Loucy (cell line): ENCODE measurements around the gene UVSSA.

Experiments
- H2AFZ ChIP-seq: fragments of 200-600 bp; sonication (generic); 2 replicates; pipeline ENCODE4 v1.6.0; 2016; ENCODE audit warnings: antibody characterized with exemption, mild to moderate bottlenecking, low read length, moderate library complexity
- H3F3A ChIP-seq: fragments of 200-600 bp; 2 replicates; pipeline ENCODE4 v1.6.0; 2016; ENCODE audit warnings: antibody characterized with exemption, low read depth, mild to moderate bottlenecking
- H3K27me3 ChIP-seq: fragments of 200-600 bp; sonication (generic); 2 replicates; pipeline ENCODE4 v1.6.1; 2014; ENCODE audit warnings: low read length, mild to moderate bottlenecking; ENCODE audit not compliant: insufficient read depth, poor library complexity, severe bottlenecking
- H3K36me3 ChIP-seq: fragments of 200-600 bp; sonication (generic); 2 replicates; pipeline ENCODE4 v1.6.1; 2016; ENCODE audit warnings: low read length; ENCODE audit not compliant: insufficient read depth
- H3K4me1 ChIP-seq: fragments of 200-600 bp; sonication (generic); 2 replicates; pipeline ENCODE4 v1.5.1; 2014; ENCODE audit warnings: low read length, mild to moderate bottlenecking; ENCODE audit not compliant: insufficient read depth, poor library complexity, severe bottlenecking
- H3K4me2 ChIP-seq: fragments of 200-600 bp; sonication (generic); 2 replicates; pipeline ENCODE4 v1.6.0; 2014; ENCODE audit warnings: antibody characterized with exemption, low read length, low read depth, mild to moderate bottlenecking; ENCODE audit not compliant: poor library complexity, severe bottlenecking
- H3K4me3 ChIP-seq: fragments of 200-600 bp; sonication (generic); 2 replicates; pipeline ENCODE4 v1.5.1; 2014; ENCODE audit warnings: low read length, mild to moderate bottlenecking, mixed read lengths; ENCODE audit not compliant: poor library complexity, severe bottlenecking
- H3K79me2 ChIP-seq: fragments of 200-600 bp; sonication (generic); 2 replicates; pipeline ENCODE4 v1.6.1; 2014; ENCODE audit warnings: low read length; ENCODE audit not compliant: insufficient read depth
- H3K9ac ChIP-seq: fragments of 200-600 bp; sonication (generic); 2 replicates; pipeline ENCODE4 v1.6.0; 2014; ENCODE audit warnings: mild to moderate bottlenecking, low read depth, low read length, moderate library complexity; ENCODE audit not compliant: poor library complexity, severe bottlenecking
- H3K9me2 ChIP-seq: fragments of 200-600 bp; sonication (generic); replicated peaks from 2 replicates; pipeline ENCODE4 v1.6.1; 2016; ENCODE audit warnings: low read depth, low read length, mixed read lengths
- H3K9me3 ChIP-seq: fragments of 200-600 bp; sonication (generic); 2 replicates; pipeline ENCODE4 v1.6.1; 2014; ENCODE audit warnings: mild to moderate bottlenecking, antibody characterized with exemption, low read length, low read depth; ENCODE audit not compliant: insufficient read depth
- H4K20me1 ChIP-seq: fragments of 200-600 bp; sonication (generic); 2 replicates; pipeline ENCODE4 v1.6.0; 2014; ENCODE audit warnings: antibody characterized with exemption, low read length, mild to moderate bottlenecking; ENCODE audit not compliant: insufficient read depth, poor library complexity, severe bottlenecking
- CTCF ChIP-seq: fragments of 200-600 bp; sonication (generic); conservative IDR thresholded peaks from 2 replicates; pipeline ENCODE4 v1.5.1; 2014; ENCODE audit warnings: mild to moderate bottlenecking, antibody characterized with exemption, low read length
- EZH2phosphoT487 ChIP-seq: fragments of 200-600 bp; IDR thresholded peaks from 2 replicates; pipeline ENCODE4 v1.6.1; 2018; ENCODE audit warnings: antibody characterized with exemption, mild to moderate bottlenecking, moderate library complexity, borderline replicate concordance

Gene UVSSA

GRCh38 chr4:1325176-1325480 is 21.9 kb upstream of the UVSSA start:
- peaks cover 51% of the 10 kb centered on the region; the same call in 1 of the 2 replicates for H3K36me3 ChIP-seq
- H3K4me3 ChIP-seq: no peak overlapping the region
- no peaks in the 10 kb centered on the region for H3K79me2 ChIP-seq
- H3F3A ChIP-seq: no peaks in the 10 kb centered on the region
- no peak overlapping the region for H3K9ac ChIP-seq
- H3K9me2 ChIP-seq: no peaks in the 10 kb centered on the region
- TF ChIP-seq EZH2phosphoT487: no peak
- TF ChIP-seq CTCF: no peak
- no peak overlapping the region for H3K4me2 ChIP-seq
- no peak overlapping the region for H2AFZ ChIP-seq
- H3K4me1 ChIP-seq: no peaks in the 10 kb centered on the region
- no peaks in the 10 kb centered on the region for H4K20me1 ChIP-seq
- no peaks in the 10 kb centered on the region for H3K9me3 ChIP-seq
- H3K27me3 ChIP-seq: no peaks in the 10 kb centered on the region

- H3K4me3 ChIP-seq: no peak overlapping the region
- no peaks in the 10 kb centered on the region for H3K27me3 ChIP-seq
- H3K9me2 ChIP-seq: no peaks in the 10 kb centered on the region
- H3K79me2 ChIP-seq: no peaks in the 10 kb centered on the region
- H3K36me3 ChIP-seq: peaks cover 51% of the 10 kb centered on the region; the same call in 1 of the 2 replicates
- H3K4me2 ChIP-seq: no peak overlapping the region
- H3F3A ChIP-seq: no peaks in the 10 kb centered on the region
- no peaks in the 10 kb centered on the region for H3K4me1 ChIP-seq
- H3K9ac ChIP-seq: no peak overlapping the region
- no peak overlapping the region for H2AFZ ChIP-seq
- TF ChIP-seq EZH2phosphoT487: no peak
- no peak for TF ChIP-seq CTCF
- H3K9me3 ChIP-seq: no peaks in the 10 kb centered on the region
- H4K20me1 ChIP-seq: no peaks in the 10 kb centered on the region
These were observed 21.1 kb upstream of the UVSSA start for GRCh38 chr4:1325681-1326635.

- TF ChIP-seq EZH2phosphoT487 (no peak), CTCF (no peak)
- Histone ChIP-seq H2AFZ (no peak overlapping the region), H3K9me2 (no peaks in the 10 kb centered on the region), H3K36me3 (peaks cover 56% of the 10 kb centered on the region; the same call in 1 of the 2 replicates), H3K4me2 (no peak overlapping the region), H3K27me3 (no peaks in the 10 kb centered on the region), H3F3A (no peaks in the 10 kb centered on the region), H3K79me2 (no peaks in the 10 kb centered on the region), H3K9ac (no peak overlapping the region), H3K4me1 (no peaks in the 10 kb centered on the region), H4K20me1 (no peaks in the 10 kb centered on the region), H3K4me3 (no peak overlapping the region), H3K9me3 (no peaks in the 10 kb centered on the region)
These were observed 20.1 kb upstream of the UVSSA start for GRCh38 chr4:1326751-1327525.
